HepG2 (cell line): Measurements from ENCODE around the gene PHF10. TPM values are rescaled to one million over a fixed set of nuclear protein-coding genes. Genes with fewer than 3 reads are reported as not detected.

ENCODE experiments used
- AHDC1 ChIP-seq: sonication (generic); formaldehyde crosslinking; IDR thresholded peaks from 2 replicates; pipeline ENCODE4 v1.5.1; 2020; ENCODE audit warnings: mild to moderate bottlenecking, missing genetic modification reagents, borderline replicate concordance
- BCL3 ChIP-seq: sonication (generic); formaldehyde crosslinking; IDR thresholded peaks from 2 replicates; pipeline ENCODE4 v1.5.1; 2020; ENCODE audit warnings: mild to moderate bottlenecking, missing genetic modification reagents, moderate library complexity
- BRD4 ChIP-seq: sonication (generic); formaldehyde crosslinking; IDR thresholded peaks from 2 replicates; pipeline ENCODE4 v1.4.0; 2020; ENCODE audit warnings: missing genetic modification reagents
- EEA1 ChIP-seq: sonication (generic); formaldehyde crosslinking; IDR thresholded peaks from 2 replicates; pipeline ENCODE4 v1.5.1; 2020; ENCODE audit warnings: mild to moderate bottlenecking, missing genetic modification reagents, borderline replicate concordance
- ERF ChIP-seq: IDR thresholded peaks from 2 replicates; pipeline ENCODE4 v1.6.1; 2018; ENCODE audit warnings: missing biosample characterization, missing genetic modification reagents
- NAIF1 ChIP-seq: sonication (generic); formaldehyde crosslinking; IDR thresholded peaks from 2 replicates; pipeline ENCODE4 v1.5.0; 2020; ENCODE audit warnings: mild to moderate bottlenecking, missing genetic modification reagents, borderline replicate concordance
- NFATC3 ChIP-seq: sonication (generic); formaldehyde crosslinking; IDR thresholded peaks from 2 replicates; pipeline ENCODE4 v1.5.1; 2020; ENCODE audit warnings: mild to moderate bottlenecking, missing genetic modification reagents
- POLR2AphosphoS2 ChIP-seq: IDR thresholded peaks from 2 replicates; pipeline ENCODE4 v1.6.1; 2011; ENCODE audit warnings: low read depth, low read length, improper control_type of control experiment
- POLR2AphosphoS5 ChIP-seq: IDR thresholded peaks from 2 replicates; pipeline ENCODE4 v1.6.1; 2012; ENCODE audit warnings: low read depth, low read length
- PRDM10 ChIP-seq: sonication (generic); formaldehyde crosslinking; IDR thresholded peaks from 2 replicates; pipeline ENCODE4 v1.4.0; 2020; ENCODE audit warnings: low read depth, missing genetic modification reagents
- RFXANK ChIP-seq: IDR thresholded peaks from 2 replicates; pipeline ENCODE4 v1.6.1; 2016
- RFXAP ChIP-seq: sonication (generic); formaldehyde crosslinking; IDR thresholded peaks from 2 replicates; pipeline ENCODE4 v1.4.0; 2020; ENCODE audit warnings: missing genetic modification reagents, borderline replicate concordance
- SIX1 ChIP-seq: sonication (generic); formaldehyde crosslinking; IDR thresholded peaks from 2 replicates; pipeline ENCODE4 v1.4.0; 2020; ENCODE audit warnings: missing genetic modification reagents, borderline replicate concordance
- THRA ChIP-seq: sonication (generic); formaldehyde crosslinking; IDR thresholded peaks from 2 replicates; pipeline ENCODE4 v1.4.0; 2020; ENCODE audit warnings: missing genetic modification reagents, borderline replicate concordance
- ZNF101 ChIP-seq: sonication (generic); formaldehyde crosslinking; IDR thresholded peaks from 2 replicates; pipeline ENCODE4 v1.4.0; 2020; ENCODE audit warnings: mild to moderate bottlenecking, low read depth, missing genetic modification reagents, borderline replicate concordance
- ZNF605 ChIP-seq: sonication (generic); formaldehyde crosslinking; IDR thresholded peaks from 2 replicates; pipeline ENCODE4 v1.8.0; 2022; ENCODE audit warnings: mild to moderate bottlenecking, missing genetic modification reagents
- polyA plus RNA-seq, 8 experiments: library from polyadenylated mRNA; depleted of rRNA in 3 of 8; stranded (reverse) in 7 of 8; unstranded in 1 of 8; fragments of >200 nt; fragmentation: Illumina TruSeq in 4 of 8; extraction: Trizol in 4 of 8; gene quantifications; 2 replicates each; pipeline versions ENCODE4 v1.2.1 to v1.2.3, GENCODE V29; 2011 to 2016; ENCODE audit warnings: low read depth in 4 of 8, missing spikeins in 1 of 8, mixed read lengths in 1 of 8; ENCODE audit not compliant: insufficient read depth in 1 of 8
- total RNA-seq, 5 experiments: library from RNA; depleted of rRNA; stranded (reverse); fragments of >200 nt; fragmentation: Illumina TruSeq; extraction: Trizol; gene quantifications; 2 replicates each; pipeline ENCODE4 v1.2.3, GENCODE V29; 2016; ENCODE audit warnings: low read depth in 1 of 5

Gene PHF10
- total and polyA plus RNA-seq, 2 of the 13 experiments (the other 11 are each of a cell fraction or from before 2014, with no cell fraction given) = 42.1 to 84.1 TPM

GRCh38 chr6:169725125-169726048, 1.1 kb upstream of the PHF10 start (continued):
- TF ChIP-seq AHDC1 (CRISPR knock-in tag) = peak; percentile 76; the same call in 1 of the 2 replicates
- no peak for TF ChIP-seq ZNF101
- no peak for TF ChIP-seq BRD4 (CRISPR knock-in tag)
- TF ChIP-seq SIX1 (CRISPR knock-in tag) = peak; percentile 55; the same call in 1 of the 2 replicates
- peak; percentile 54; the same call in 1 of the 2 replicates for TF ChIP-seq POLR2AphosphoS2
- no peak for TF ChIP-seq RFXANK
- peak; percentile 94; the same call in 1 of the 2 replicates for TF ChIP-seq BCL3
- no peak for TF ChIP-seq EEA1
- TF ChIP-seq POLR2AphosphoS5 = peak; percentile 62
- peak; percentile 87 for TF ChIP-seq ERF (CRISPR knock-in tag)
- TF ChIP-seq THRA (CRISPR knock-in tag) = peak; percentile 63
- TF ChIP-seq ZNF605 = peak; percentile 94; the same call in 1 of the 2 replicates
- TF ChIP-seq PRDM10 (CRISPR knock-in tag) = no peak; the same call in 1 of the 2 replicates
- TF ChIP-seq NFATC3 (CRISPR knock-in tag) = no peak
- peak; percentile 82; the same call in 1 of the 2 replicates for TF ChIP-seq NAIF1 (CRISPR knock-in tag)
- peak; percentile 64 for TF ChIP-seq RFXAP
